Epidermal melanocyte (primary cell): ENCODE data around the gene ARFGEF2.
A peak's percentile ranks its signal among the peaks of the same experiment; 100 is the strongest.

Experiments
- DNase-seq: peaks from one replicate; pipeline ENCODE4 v3.0.0; 2011; ENCODE audit warnings: low spot score; ENCODE audit not compliant: insufficient read length

The ARFGEF2 gene

GRCh38 chr20:48898896-48899530, 22.5 kb upstream of the ARFGEF2 start:
- no peak for DNase-seq

GRCh38 chr20:48899881-48900280, 21.6 kb upstream of the ARFGEF2 start:
- no peak for DNase-seq

- DNase-seq: no peak
Measured at GRCh38 chr20:48901326-48901725, 20.2 kb upstream of the ARFGEF2 start.

- DNase-seq: no peak
Measured at GRCh38 chr20:48903705-48904104, 17.8 kb upstream of the ARFGEF2 start.

GRCh38 chr20:48904566-48905296, 16.8 kb upstream of the ARFGEF2 start:
- peak; percentile 73 for DNase-seq

- DNase-seq: no peak
Measured at GRCh38 chr20:48905297-48905647, 16.2 kb upstream of the ARFGEF2 start.

GRCh38 chr20:48906221-48906877, 15.2 kb upstream of the ARFGEF2 start:
- DNase-seq: no peak

- DNase-seq: no peak
Measured at GRCh38 chr20:48908656-48909319, 12.7 kb upstream of the ARFGEF2 start.

- no peak for DNase-seq
Measured at GRCh38 chr20:48909910-48910309, 11.6 kb upstream of the ARFGEF2 start.

- no peak for DNase-seq
Measured at GRCh38 chr20:48910347-48910781, 11.1 kb upstream of the ARFGEF2 start.

GRCh38 chr20:48912065-48912464, 9.4 kb upstream of the ARFGEF2 start:
- no peak for DNase-seq

- DNase-seq: no peak
Measured at GRCh38 chr20:48916699-48917098, 4.8 kb upstream of the ARFGEF2 start.

GRCh38 chr20:48919336-48919881, 2.1 kb upstream of the ARFGEF2 start:
- no peak for DNase-seq

- DNase-seq: no peak
Measured at GRCh38 chr20:48919882-48920526, 1.5 kb upstream of the ARFGEF2 start.

- no peak for DNase-seq
Measured at GRCh38 chr20:48920527-48921167, 864 bp upstream of the ARFGEF2 start.

- peak; percentile 48 for DNase-seq
Measured at GRCh38 chr20:48921883-48922820, 641 bp downstream of the ARFGEF2 start.

- no peak for DNase-seq
Measured at GRCh38 chr20:48923149-48923718, 1.7 kb downstream of the ARFGEF2 start.

- no peak for DNase-seq
Measured at GRCh38 chr20:48924756-48925109, 3.2 kb downstream of the ARFGEF2 start.

GRCh38 chr20:48926267-48926666, 4.8 kb downstream of the ARFGEF2 start:
- DNase-seq: no peak
